ENCODE results near the gene EGR1. TPM values are rescaled to one million over a fixed set of nuclear protein-coding genes. Genes with fewer than 3 reads are reported as not detected.
"Not testable (repeated sequence)": the region's sequence is repeated elsewhere in the genome, so short reads cannot be mapped to it uniquely, and the experiment has no call there.

The EGR1 gene
- total and polyA plus RNA-seq, 4 donors, result 1.4 to 88.7 (median 13.1) TPM

GRCh38 chr5:138506370-138507306, 41.4 kb downstream of the EGR1 start (continued):
- no peak for TF ChIP-seq CTCF (IDR thresholded peaks at IDR 0.05; ENCODE audit: low read depth, low read length, missing input control)
- no peak for TF ChIP-seq FOXA2 (IDR thresholded peaks at IDR 0.05)
- TF ChIP-seq MAX (IDR thresholded peaks at IDR 0.05), result no peak
- no peak for TF ChIP-seq HNF4G (IDR thresholded peaks at IDR 0.05)
- peak; percentile 23 for TF ChIP-seq SP1 (IDR thresholded peaks at IDR 0.05)
- TF ChIP-seq GABPA (IDR thresholded peaks at IDR 0.05 in 1 of 2, conservative IDR thresholded peaks at IDR 0.05 in 1 of 2), result peak in 1 of 2 donors; percentile 68

GRCh38 chr5:138507485-138507884, 42.2 kb downstream of the EGR1 start:
- DNase-seq (ENCODE audit: low spot score); H3K9me3 ChIP-seq (ENCODE audit: control insufficient read depth in 4 of 4, low read length in 3 of 4); H3K27me3 ChIP-seq (ENCODE audit: control insufficient read depth in 4 of 4, insufficient read depth in 4 of 4, low read length in 3 of 4); H3K4me3 ChIP-seq (ENCODE audit: low read depth in 1 of 3, low read length in 3 of 3); H3K9ac ChIP-seq (ENCODE audit: low read depth in 1 of 2, low read length in 2 of 2): not testable (repeated sequence)
- TF ChIP-seq ZBTB33 (IDR thresholded peaks at IDR 0.05), result peak; percentile 84
- TF ChIP-seq JUND (IDR thresholded peaks at IDR 0.05), result peak; percentile 92 to 93
- TF ChIP-seq GABPA (IDR thresholded peaks at IDR 0.05 in 1 of 2, conservative IDR thresholded peaks at IDR 0.05 in 1 of 2), result peak in 1 of 2 donors; percentile 62
- peak; percentile 63 for TF ChIP-seq SP1 (IDR thresholded peaks at IDR 0.05)
- TF ChIP-seq RXRA (IDR thresholded peaks at IDR 0.05), result peak; percentile 60 to 76
- peak in 1 of 2 donors; percentile 43 for TF ChIP-seq EGR1 (IDR thresholded peaks at IDR 0.05; ENCODE audit: low read depth in 2 of 2)
- TF ChIP-seq FOXA2 (IDR thresholded peaks at IDR 0.05), result peak; percentile 58
- peak; percentile 73 for TF ChIP-seq MAX (IDR thresholded peaks at IDR 0.05)
- peak; percentile 81 for TF ChIP-seq ATF3 (IDR thresholded peaks at IDR 0.05)
- peak in 1 of 2 donors; percentile 41 for TF ChIP-seq RAD21 (IDR thresholded peaks at IDR 0.05)
- TF ChIP-seq YY1 (IDR thresholded peaks at IDR 0.05), result peak; percentile 69
- TF ChIP-seq HNF4A (conservative IDR thresholded peaks at IDR 0.05), result peak; percentile 65 to 75
- peak overlapping the region; percentile 56 to 66 for H3K27ac ChIP-seq (ENCODE audit: low read depth in 1 of 2, low read length in 2 of 2)
- peaks cover 11 to 27% (median 18%) of the 10 kb centered on the region in 4 donors for H3K36me3 ChIP-seq (ENCODE audit: control insufficient read depth in 4 of 4, insufficient read depth in 3 of 4, low read depth in 1 of 4, low read length in 3 of 4)
- peaks cover 11 to 46% (median 39%) of the 10 kb centered on the region in 4 donors for H3K4me1 ChIP-seq (ENCODE audit: control insufficient read depth in 4 of 4, insufficient read depth in 4 of 4, low read length in 3 of 4)
- WGBS, result 39% methylated on average over 8 of the region's 8 CpGs
